HG03064 (cell line): ENCODE data around the gene IRF2.

Source experiments
- ATAC-seq: cut with Tn5 transposase; IDR thresholded peaks from one replicate; pipeline ENCODE4 v1.9.1; 2021; ENCODE audit warnings: low read depth; ENCODE audit not compliant: unreplicated experiment

Gene IRF2

DNA sequence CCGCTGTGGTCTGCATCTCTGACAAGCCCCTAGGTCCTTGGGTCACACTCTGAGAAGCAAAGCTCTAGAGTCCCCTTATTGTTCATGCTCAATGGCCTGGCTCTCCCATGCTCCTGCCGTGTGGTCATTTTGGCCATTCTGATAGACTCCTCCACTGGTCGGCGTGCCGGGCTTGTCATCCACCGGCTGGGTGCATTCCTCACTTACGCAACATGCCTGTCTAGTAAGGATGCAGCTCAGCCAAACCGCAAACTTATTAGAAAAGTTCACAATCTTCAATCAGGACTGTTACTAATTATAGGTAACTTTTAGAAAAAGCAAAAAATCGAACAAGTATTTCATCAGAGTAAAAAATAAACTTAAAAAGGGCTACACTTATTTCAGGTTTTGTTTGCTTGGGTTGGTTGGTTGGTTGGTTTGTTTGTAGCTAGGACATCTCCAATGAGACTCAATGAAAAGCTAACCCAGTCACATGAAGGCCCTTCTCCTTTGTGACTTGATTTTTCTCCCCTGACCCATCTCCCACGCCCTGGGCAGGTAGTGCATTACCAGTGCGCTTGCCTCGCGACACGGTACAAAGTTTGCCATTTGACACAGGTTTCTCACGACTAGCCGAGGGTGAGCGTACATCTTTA is 41.0 kb downstream of the IRF2 start:
- no peak for ATAC-seq

GRCh38 chr4:184432127-184432922 is 42.0 kb downstream of the IRF2 start:
- no peak for ATAC-seq

DNA sequence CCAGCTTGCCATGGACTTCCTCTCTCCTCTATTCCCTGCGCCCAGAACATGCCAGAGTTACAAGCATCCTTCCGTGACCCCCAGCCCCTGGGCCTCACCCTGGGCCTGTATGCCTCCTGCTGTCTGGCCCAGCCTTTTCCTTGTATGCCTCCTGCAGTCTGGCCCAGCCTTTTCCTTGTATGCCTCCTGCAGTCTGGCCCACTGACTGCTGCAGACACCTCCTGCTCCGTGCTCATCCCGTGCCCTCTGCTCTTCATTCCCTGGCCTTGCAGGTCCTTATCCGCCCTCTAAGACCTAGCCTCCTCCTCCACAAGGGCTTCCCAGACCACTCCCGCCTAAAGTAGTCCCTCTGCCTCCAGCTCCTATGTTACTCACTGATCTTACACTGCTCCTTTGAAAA is 44.2 kb downstream of the IRF2 start:
- no peak for ATAC-seq

DNA sequence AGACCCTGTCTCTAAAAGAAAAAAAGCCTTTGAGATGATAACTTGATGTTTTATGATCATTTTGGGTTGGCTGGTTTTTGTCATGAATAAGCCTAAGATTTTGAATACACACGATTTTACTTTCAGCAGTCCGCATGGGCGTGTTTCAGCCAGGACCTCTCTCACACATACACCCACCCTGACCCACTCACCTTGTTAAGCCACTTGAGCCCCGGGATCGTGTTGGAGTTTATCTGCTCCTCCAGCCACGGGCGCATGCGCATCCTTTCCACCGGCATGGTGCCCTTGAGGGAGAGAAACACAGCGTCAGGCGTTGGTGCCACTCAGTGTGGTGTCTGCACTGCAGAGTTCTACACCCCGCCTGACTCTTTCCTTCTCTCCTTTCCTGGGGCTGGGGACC is 45.6 kb downstream of the IRF2 start:
- ATAC-seq = no peak

- ATAC-seq = no peak
Measured at GRCh38 chr4:184427687-184428086, 46.7 kb downstream of the IRF2 start.

DNA sequence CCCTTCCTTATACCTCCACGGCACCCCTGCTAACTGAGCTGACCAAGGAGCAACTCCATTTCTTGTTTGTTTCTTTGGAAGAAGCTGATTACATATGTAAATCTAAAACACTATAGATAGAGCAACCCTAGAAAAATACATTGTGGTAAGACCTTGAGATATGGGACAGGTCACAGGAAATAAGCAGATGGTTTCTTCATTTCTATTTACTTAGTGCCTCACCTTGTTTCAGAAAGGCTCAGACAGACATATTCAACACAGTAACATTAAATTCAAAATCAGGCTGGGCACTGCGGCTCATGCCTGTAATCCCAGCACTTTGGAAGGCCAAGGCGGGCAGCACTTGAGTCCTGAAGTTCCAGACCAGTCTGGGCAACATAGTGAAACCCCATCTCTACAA is 47.3 kb downstream of the IRF2 start:
- no peak for ATAC-seq

DNA sequence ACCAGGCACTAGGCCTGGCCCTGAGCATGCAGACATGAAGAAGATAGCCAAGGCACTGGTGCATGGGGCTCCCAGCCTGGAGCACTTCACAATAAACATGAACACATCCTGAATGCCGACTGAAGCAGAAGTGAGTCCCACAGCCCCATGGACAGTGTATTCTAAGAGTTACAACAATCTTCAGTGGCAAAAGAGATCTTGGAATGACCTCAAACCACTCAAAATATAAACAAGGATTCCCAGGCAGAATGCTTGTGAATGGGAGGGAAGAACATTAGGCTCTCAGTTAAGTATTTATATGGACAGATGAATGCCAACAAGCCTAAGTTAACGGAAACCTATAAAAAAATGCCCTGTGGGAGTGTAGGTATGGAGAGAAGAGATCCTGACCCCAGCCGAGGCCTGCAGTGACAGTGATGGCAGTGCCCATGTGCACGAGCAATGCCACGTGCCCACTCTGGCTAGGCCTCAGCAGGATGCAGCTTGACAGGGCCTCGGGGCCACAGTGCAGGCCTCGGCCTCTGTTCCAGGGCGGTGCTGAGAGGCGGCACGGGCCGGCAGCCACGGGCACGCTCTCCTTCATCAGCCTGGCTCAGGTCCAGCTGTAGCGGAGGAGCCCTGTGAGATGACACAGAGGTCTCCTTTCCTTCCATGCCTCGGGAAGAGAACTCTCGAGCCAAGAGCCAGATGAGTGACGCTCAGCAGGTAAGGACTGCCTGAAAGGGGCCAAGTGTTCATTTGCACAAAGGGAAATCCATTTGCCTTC is 49.2 kb downstream of the IRF2 start:
- no peak for ATAC-seq

- ATAC-seq = no peak
Measured at GRCh38 chr4:184424279-184424678, 50.1 kb downstream of the IRF2 start.

DNA sequence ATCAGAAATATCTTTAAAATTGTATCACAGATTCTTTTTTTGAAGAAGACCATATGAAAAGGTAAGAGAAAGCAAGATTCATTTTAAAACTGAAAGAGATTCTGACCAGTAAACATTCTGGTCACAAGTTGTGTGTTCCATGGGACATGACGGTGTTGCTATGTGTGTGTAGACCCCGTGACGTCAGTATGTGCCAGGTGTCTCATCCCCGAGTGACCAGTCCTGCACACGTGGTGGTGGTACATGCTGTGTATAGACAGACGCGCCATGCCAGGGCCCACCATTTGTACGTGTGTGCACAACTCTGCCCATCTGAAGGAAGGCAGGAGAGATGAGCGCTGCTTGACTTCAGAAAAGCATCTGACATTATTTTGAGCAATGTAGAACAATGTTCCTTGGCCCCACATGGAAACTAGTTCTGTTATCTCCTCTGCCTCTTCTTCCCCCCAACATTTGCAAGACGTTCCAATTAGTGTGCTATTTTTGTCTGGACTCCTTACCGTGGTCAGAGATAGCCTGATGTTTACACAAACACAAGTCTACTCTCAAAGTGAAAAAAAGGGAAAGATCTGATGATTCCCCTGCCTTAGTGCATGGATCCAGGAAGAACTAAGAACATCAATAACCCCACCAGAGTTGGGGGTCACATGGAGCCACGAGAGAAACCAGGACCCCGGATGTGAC is 51.2 kb downstream of the IRF2 start:
- no peak for ATAC-seq

- no peak for ATAC-seq
Measured at GRCh38 chr4:184422378-184422777, 52.0 kb downstream of the IRF2 start.

GRCh38 chr4:184421533-184422155 is 52.7 kb downstream of the IRF2 start:
- ATAC-seq = no peak

- peak; percentile 32 for ATAC-seq
Measured at GRCh38 chr4:184420881-184421416, 53.4 kb downstream of the IRF2 start.

DNA sequence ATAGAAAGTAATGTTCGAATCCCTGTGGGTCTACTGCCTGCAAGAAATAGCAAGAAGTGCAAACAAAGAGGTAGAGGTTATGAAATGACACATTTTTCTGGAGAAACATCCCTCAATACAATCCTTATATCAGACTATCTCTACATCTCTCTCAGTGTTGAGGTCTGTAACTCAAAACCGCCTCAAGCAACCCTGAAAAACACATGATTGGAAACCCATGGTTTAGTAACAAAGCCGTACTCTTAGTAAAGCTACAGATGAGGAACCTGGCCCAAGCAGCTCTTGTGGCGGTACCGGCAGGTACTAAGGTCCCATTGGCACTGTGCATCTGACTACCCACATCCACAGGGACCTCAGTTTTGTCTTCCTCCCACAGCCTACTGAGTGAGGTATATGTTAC is 53.9 kb downstream of the IRF2 start:
- ATAC-seq = no peak

DNA sequence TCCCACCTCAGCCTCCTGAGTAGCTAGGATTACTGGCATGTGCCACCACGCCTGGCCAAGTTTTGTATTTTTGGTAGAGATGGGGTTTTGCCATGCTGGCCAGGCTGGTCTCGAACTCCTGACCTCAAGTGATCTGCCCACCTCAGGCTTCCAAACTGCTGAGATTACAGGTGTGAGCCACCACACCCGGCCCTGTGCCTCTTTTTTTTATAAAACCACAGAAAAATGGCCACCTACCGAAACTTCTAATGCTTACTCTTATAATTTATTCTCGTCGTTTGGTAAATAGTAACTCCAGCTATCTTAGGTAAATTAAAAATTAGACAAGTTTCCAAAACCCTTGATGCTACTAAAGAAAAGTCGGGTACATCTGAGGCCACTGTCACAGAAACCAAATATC is 54.4 kb downstream of the IRF2 start:
- no peak for ATAC-seq

DNA sequence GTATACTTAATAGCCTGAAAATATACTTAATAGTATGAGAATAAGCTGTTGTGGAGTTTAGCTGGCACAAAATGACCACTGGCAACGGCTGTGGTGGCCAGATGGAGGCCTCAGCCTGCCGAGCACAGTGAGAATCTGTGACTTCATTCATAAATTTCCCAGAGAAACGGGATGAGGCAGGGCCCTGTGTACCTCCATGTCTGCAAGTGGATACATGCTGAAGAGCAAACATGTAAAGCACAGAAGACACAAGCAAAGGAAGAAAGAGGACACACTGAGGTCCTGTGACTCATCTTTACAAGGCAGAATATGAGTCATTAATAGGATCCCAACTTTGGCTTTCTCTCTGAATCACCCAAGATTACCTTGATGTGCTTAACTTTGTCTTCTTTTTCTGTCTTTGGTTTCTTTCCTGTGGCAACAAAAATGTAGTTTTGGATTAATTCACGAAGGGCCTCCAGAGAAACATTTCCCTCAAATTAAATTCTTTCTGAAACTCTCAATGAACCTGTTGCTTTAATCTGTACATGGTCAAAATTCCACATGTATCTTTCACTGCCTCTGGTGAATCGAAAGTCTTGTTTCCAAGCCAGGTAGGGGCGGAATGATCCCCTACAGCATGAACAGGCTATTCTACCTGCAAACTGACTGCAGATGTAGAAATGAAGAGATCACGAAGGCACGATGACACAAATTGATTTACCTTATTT is 56.4 kb downstream of the IRF2 start:
- peak; percentile 44 for ATAC-seq

DNA sequence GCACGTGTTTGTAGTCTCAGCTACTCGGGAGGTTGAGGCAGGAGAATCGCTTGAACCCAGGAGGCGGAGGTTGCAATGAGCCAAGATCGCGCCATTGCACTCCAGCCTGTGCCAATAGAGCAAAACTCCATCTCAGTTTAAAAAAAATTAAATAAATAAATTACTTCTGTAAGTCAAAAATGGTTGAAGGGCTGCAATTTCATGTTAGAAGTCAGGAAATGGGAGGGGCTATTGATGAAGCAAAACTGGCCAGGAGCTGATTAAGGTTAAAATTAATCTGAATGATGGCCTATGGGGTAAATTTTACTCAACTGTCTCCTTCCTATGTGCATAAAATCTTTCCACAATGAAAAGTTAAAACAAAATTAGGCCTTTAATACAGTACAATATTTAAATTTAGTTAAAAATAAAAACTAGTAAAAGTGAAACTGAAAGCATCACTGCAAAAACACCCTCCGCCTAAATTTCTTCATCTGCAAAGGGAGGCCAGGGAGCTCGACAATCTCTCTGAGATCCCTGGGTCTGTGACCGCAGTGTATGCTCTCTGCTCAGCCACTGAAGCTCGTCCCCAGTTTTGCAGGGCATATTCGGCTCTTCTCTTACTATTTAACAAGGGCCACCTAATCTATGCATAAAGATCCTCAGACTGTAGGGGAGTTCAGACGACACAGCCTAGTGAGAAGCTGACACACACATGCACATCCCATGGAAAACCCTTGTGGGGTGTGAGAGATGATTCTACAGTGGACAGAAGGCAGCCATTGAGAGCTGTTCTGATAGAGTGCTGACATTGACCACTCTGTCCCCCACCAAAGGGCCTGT is 57.2 kb downstream of the IRF2 start:
- ATAC-seq = peak; percentile 41

- ATAC-seq = no peak
Measured at GRCh38 chr4:184415071-184415470, 59.3 kb downstream of the IRF2 start.

DNA sequence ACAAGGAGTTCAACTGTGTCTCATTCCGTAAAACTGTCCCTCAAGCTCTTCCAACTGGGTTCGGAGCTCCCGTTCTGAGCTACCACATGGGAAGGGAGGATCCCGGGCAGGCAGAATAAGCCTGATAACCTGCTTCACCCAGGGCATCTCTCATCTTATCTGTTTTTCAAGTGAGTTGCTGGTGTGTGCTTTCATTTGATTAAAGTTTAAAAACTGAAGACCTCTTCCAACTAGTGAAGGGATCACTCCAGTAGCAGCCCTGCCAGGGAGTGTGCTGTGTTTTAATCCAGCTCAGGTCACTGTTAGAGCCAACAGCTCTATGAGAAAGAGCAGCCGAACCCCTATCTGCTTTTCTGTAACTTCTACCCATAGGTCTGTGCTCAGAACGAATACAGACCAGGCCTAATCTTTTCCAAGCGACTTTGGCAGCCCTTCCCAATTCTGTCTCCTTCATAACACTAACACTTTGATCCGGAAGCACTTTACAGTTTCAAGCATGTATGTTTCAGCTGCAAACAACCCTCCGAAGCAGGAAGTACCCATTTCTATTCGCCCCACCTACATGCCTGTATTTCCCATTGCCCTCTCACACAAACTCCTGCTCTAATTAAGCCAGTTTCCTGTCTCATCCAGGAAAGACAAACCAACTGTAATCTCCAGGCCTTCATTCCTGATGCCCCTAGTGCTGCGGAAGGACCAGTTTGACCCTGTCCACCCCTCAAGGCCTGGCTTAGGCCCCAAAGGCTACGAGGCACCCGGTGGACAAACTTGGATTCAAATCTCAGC is 60.9 kb downstream of the IRF2 start:
- no peak for ATAC-seq
